Measurements from ENCODE around the gene ZNF782.
"Not testable (repeated sequence)": the region's sequence is repeated elsewhere in the genome, so short reads cannot be mapped to it uniquely, and the experiment has no call there.

The ZNF782 gene

GRCh38 chr9:96844040-96844439 is 10.3 kb downstream of the ZNF782 start:
- H3K36me3 ChIP-seq (ENCODE audit: control insufficient read depth, insufficient read depth, low read length), result peaks cover 17% of the 10 kb centered on the region
- H3K4me1 ChIP-seq (ENCODE audit: control insufficient read depth, insufficient read depth, low read length), result no peaks in the 10 kb centered on the region
- H3K9me3 ChIP-seq (ENCODE audit: control insufficient read depth, insufficient read depth, low read length), result peaks cover 15% of the 10 kb centered on the region; the same call in 1 of the 2 replicates
- no peak overlapping the region for H3K4me3 ChIP-seq (ENCODE audit: low read depth, low read length)
- no peak overlapping the region for H3K9ac ChIP-seq (ENCODE audit: low read depth, low read length)
- H3K27ac ChIP-seq (ENCODE audit: low read depth, low read length), result no peak overlapping the region
- H3K27me3 ChIP-seq (ENCODE audit: control insufficient read depth, insufficient read depth, low read length), result no peaks in the 10 kb centered on the region

GRCh38 chr9:96818533-96818932 is 35.8 kb downstream of the ZNF782 start:
- Histone ChIP-seq H3K4me1 (ENCODE audit: control insufficient read depth, insufficient read depth, low read length) (no peaks in the 10 kb centered on the region), H3K36me3 (ENCODE audit: control insufficient read depth, insufficient read depth, low read length) (peaks cover 31% of the 10 kb centered on the region), H3K27me3 (ENCODE audit: control insufficient read depth, insufficient read depth, low read length) (no peaks in the 10 kb centered on the region), H3K4me3 (ENCODE audit: low read depth, low read length) (no peak overlapping the region), H3K9ac (ENCODE audit: low read depth, low read length) (no peak overlapping the region), H3K27ac (ENCODE audit: low read depth, low read length) (no peak overlapping the region), H3K9me3 (ENCODE audit: control insufficient read depth, insufficient read depth, low read length) (peaks cover 90% of the 10 kb centered on the region)

GRCh38 chr9:96817973-96818372 is 36.3 kb downstream of the ZNF782 start:
- Histone ChIP-seq H3K4me1 (ENCODE audit: control insufficient read depth, insufficient read depth, low read length) (no peaks in the 10 kb centered on the region), H3K9me3 (ENCODE audit: control insufficient read depth, insufficient read depth, low read length) (peaks cover 86% of the 10 kb centered on the region), H3K4me3 (ENCODE audit: low read depth, low read length) (no peak overlapping the region; the same call in 1 of the 2 replicates), H3K27me3 (ENCODE audit: control insufficient read depth, insufficient read depth, low read length) (no peaks in the 10 kb centered on the region), H3K27ac (ENCODE audit: low read depth, low read length) (no peak overlapping the region), H3K9ac (ENCODE audit: low read depth, low read length) (no peak overlapping the region), H3K36me3 (ENCODE audit: control insufficient read depth, insufficient read depth, low read length) (peaks cover 29% of the 10 kb centered on the region)

- Histone ChIP-seq H3K27ac (ENCODE audit: low read depth, low read length) (no peak overlapping the region), H3K27me3 (ENCODE audit: control insufficient read depth, insufficient read depth, low read length) (no peaks in the 10 kb centered on the region), H3K36me3 (ENCODE audit: control insufficient read depth, insufficient read depth, low read length) (peaks cover 2% of the 10 kb centered on the region; the same call in 1 of the 2 replicates), H3K4me1 (ENCODE audit: control insufficient read depth, insufficient read depth, low read length) (no peaks in the 10 kb centered on the region), H3K4me3 (ENCODE audit: low read depth, low read length) (no peak overlapping the region), H3K9ac (ENCODE audit: low read depth, low read length) (no peak overlapping the region), H3K9me3 (ENCODE audit: control insufficient read depth, insufficient read depth, low read length) (peaks cover 70% of the 10 kb centered on the region)
These were observed 40.7 kb downstream of the ZNF782 start for GRCh38 chr9:96813607-96814006.

GRCh38 chr9:96798959-96799358 is 55.4 kb downstream of the ZNF782 start:
- H3K9ac ChIP-seq (ENCODE audit: low read depth, low read length); H3K4me1 ChIP-seq (ENCODE audit: control insufficient read depth, insufficient read depth, low read length); H3K36me3 ChIP-seq (ENCODE audit: control insufficient read depth, insufficient read depth, low read length); H3K4me3 ChIP-seq (ENCODE audit: low read depth, low read length); H3K27ac ChIP-seq (ENCODE audit: low read depth, low read length); H3K27me3 ChIP-seq (ENCODE audit: control insufficient read depth, insufficient read depth, low read length): not testable (repeated sequence)
- peaks cover 39% of the 10 kb centered on the region for H3K9me3 ChIP-seq (ENCODE audit: control insufficient read depth, insufficient read depth, low read length)

GRCh38 chr9:96784021-96784420 is 70.3 kb downstream of the ZNF782 start:
- H3K4me3 ChIP-seq (ENCODE audit: low read depth, low read length), result no peak overlapping the region
- H3K4me1 ChIP-seq (ENCODE audit: control insufficient read depth, insufficient read depth, low read length), result peaks cover 7% of the 10 kb centered on the region
- H3K36me3 ChIP-seq (ENCODE audit: control insufficient read depth, insufficient read depth, low read length), result no peaks in the 10 kb centered on the region
- no peak overlapping the region for H3K9ac ChIP-seq (ENCODE audit: low read depth, low read length)
- no peak overlapping the region for H3K27ac ChIP-seq (ENCODE audit: low read depth, low read length)
- no peaks in the 10 kb centered on the region for H3K27me3 ChIP-seq (ENCODE audit: control insufficient read depth, insufficient read depth, low read length)
- H3K9me3 ChIP-seq (ENCODE audit: control insufficient read depth, insufficient read depth, low read length), result no peaks in the 10 kb centered on the region; the same call in 1 of the 2 replicates

GRCh38 chr9:96782235-96782634 is 72.1 kb downstream of the ZNF782 start:
- peaks cover 7% of the 10 kb centered on the region for H3K4me1 ChIP-seq (ENCODE audit: control insufficient read depth, insufficient read depth, low read length)
- H3K9ac ChIP-seq (ENCODE audit: low read depth, low read length), result no peak overlapping the region
- H3K27ac ChIP-seq (ENCODE audit: low read depth, low read length), result no peak overlapping the region
- H3K4me3 ChIP-seq (ENCODE audit: low read depth, low read length), result no peak overlapping the region
- no peaks in the 10 kb centered on the region for H3K27me3 ChIP-seq (ENCODE audit: control insufficient read depth, insufficient read depth, low read length)
- H3K36me3 ChIP-seq (ENCODE audit: control insufficient read depth, insufficient read depth, low read length), result no peaks in the 10 kb centered on the region
- H3K9me3 ChIP-seq (ENCODE audit: control insufficient read depth, insufficient read depth, low read length), result no peaks in the 10 kb centered on the region

- Histone ChIP-seq H3K9ac (ENCODE audit: low read depth, low read length) (no peak overlapping the region), H3K27me3 (ENCODE audit: control insufficient read depth, insufficient read depth, low read length) (no peaks in the 10 kb centered on the region), H3K27ac (ENCODE audit: low read depth, low read length) (no peak overlapping the region), H3K36me3 (ENCODE audit: control insufficient read depth, insufficient read depth, low read length) (no peaks in the 10 kb centered on the region), H3K9me3 (ENCODE audit: control insufficient read depth, insufficient read depth, low read length) (no peaks in the 10 kb centered on the region), H3K4me1 (ENCODE audit: control insufficient read depth, insufficient read depth, low read length) (peaks cover 12% of the 10 kb centered on the region), H3K4me3 (ENCODE audit: low read depth, low read length) (no peak overlapping the region)
These were observed 72.8 kb downstream of the ZNF782 start for GRCh38 chr9:96781552-96781951.

GRCh38 chr9:96779089-96779488 is 75.2 kb downstream of the ZNF782 start:
- peaks cover 12% of the 10 kb centered on the region for H3K4me1 ChIP-seq (ENCODE audit: control insufficient read depth, insufficient read depth, low read length)
- no peak overlapping the region for H3K27ac ChIP-seq (ENCODE audit: low read depth, low read length)
- H3K4me3 ChIP-seq (ENCODE audit: low read depth, low read length), result peak overlapping the region; percentile 76; the same call in 1 of the 2 replicates
- peaks cover 23% of the 10 kb centered on the region for H3K36me3 ChIP-seq (ENCODE audit: control insufficient read depth, insufficient read depth, low read length)
- no peak overlapping the region for H3K9ac ChIP-seq (ENCODE audit: low read depth, low read length)
- no peaks in the 10 kb centered on the region for H3K27me3 ChIP-seq (ENCODE audit: control insufficient read depth, insufficient read depth, low read length)
- no peaks in the 10 kb centered on the region for H3K9me3 ChIP-seq (ENCODE audit: control insufficient read depth, insufficient read depth, low read length)

GRCh38 chr9:96777426-96777864 is 76.9 kb downstream of the ZNF782 start:
- peak overlapping the region; percentile 76 for H3K4me3 ChIP-seq (ENCODE audit: low read depth, low read length)
- peaks cover 12% of the 10 kb centered on the region for H3K4me1 ChIP-seq (ENCODE audit: control insufficient read depth, insufficient read depth, low read length)
- peak overlapping the region; percentile 70 for H3K9ac ChIP-seq (ENCODE audit: low read depth, low read length)
- H3K27me3 ChIP-seq (ENCODE audit: control insufficient read depth, insufficient read depth, low read length), result no peaks in the 10 kb centered on the region
- peak overlapping the region; percentile 59 for H3K27ac ChIP-seq (ENCODE audit: low read depth, low read length)
- peaks cover 38% of the 10 kb centered on the region for H3K36me3 ChIP-seq (ENCODE audit: control insufficient read depth, insufficient read depth, low read length)
- H3K9me3 ChIP-seq (ENCODE audit: control insufficient read depth, insufficient read depth, low read length), result 0 out of 2 replicates have a peak, but pooled peaks cover 3% of the 10 kb centered on the region

GRCh38 chr9:96771124-96771523 is 83.2 kb downstream of the ZNF782 start:
- H3K4me3 ChIP-seq (ENCODE audit: low read depth, low read length), result no peak overlapping the region
- H3K36me3 ChIP-seq (ENCODE audit: control insufficient read depth, insufficient read depth, low read length), result peaks cover 94% of the 10 kb centered on the region
- no peak overlapping the region for H3K27ac ChIP-seq (ENCODE audit: low read depth, low read length)
- no peaks in the 10 kb centered on the region for H3K4me1 ChIP-seq (ENCODE audit: control insufficient read depth, insufficient read depth, low read length)
- peaks cover 55% of the 10 kb centered on the region for H3K9me3 ChIP-seq (ENCODE audit: control insufficient read depth, insufficient read depth, low read length)
- H3K27me3 ChIP-seq (ENCODE audit: control insufficient read depth, insufficient read depth, low read length), result no peaks in the 10 kb centered on the region
- no peak overlapping the region for H3K9ac ChIP-seq (ENCODE audit: low read depth, low read length)

- H3K4me1 ChIP-seq (ENCODE audit: control insufficient read depth, insufficient read depth, low read length), result no peaks in the 10 kb centered on the region
- H3K9ac ChIP-seq (ENCODE audit: low read depth, low read length), result no peak overlapping the region
- H3K4me3 ChIP-seq (ENCODE audit: low read depth, low read length), result no peak overlapping the region
- no peaks in the 10 kb centered on the region for H3K27me3 ChIP-seq (ENCODE audit: control insufficient read depth, insufficient read depth, low read length)
- peaks cover 64% of the 10 kb centered on the region for H3K9me3 ChIP-seq (ENCODE audit: control insufficient read depth, insufficient read depth, low read length)
- no peak overlapping the region for H3K27ac ChIP-seq (ENCODE audit: low read depth, low read length)
- peaks cover 92% of the 10 kb centered on the region for H3K36me3 ChIP-seq (ENCODE audit: control insufficient read depth, insufficient read depth, low read length)
These were observed 84.3 kb downstream of the ZNF782 start for GRCh38 chr9:96769989-96770388.

Measured in HUES48 (cell line).